GM18909 (cell line): ENCODE results near the gene RNF6.
"Not testable (repeated sequence)": the region's sequence is repeated elsewhere in the genome, so short reads cannot be mapped to it uniquely, and the experiment has no call there.

Experiments
- ATAC-seq: cut with Tn5 transposase; IDR thresholded peaks from one replicate; pipeline ENCODE4 v1.9.1; 2021; ENCODE audit warnings: mild to moderate bottlenecking; ENCODE audit not compliant: unreplicated experiment, poor library complexity

The RNF6 gene

DNA sequence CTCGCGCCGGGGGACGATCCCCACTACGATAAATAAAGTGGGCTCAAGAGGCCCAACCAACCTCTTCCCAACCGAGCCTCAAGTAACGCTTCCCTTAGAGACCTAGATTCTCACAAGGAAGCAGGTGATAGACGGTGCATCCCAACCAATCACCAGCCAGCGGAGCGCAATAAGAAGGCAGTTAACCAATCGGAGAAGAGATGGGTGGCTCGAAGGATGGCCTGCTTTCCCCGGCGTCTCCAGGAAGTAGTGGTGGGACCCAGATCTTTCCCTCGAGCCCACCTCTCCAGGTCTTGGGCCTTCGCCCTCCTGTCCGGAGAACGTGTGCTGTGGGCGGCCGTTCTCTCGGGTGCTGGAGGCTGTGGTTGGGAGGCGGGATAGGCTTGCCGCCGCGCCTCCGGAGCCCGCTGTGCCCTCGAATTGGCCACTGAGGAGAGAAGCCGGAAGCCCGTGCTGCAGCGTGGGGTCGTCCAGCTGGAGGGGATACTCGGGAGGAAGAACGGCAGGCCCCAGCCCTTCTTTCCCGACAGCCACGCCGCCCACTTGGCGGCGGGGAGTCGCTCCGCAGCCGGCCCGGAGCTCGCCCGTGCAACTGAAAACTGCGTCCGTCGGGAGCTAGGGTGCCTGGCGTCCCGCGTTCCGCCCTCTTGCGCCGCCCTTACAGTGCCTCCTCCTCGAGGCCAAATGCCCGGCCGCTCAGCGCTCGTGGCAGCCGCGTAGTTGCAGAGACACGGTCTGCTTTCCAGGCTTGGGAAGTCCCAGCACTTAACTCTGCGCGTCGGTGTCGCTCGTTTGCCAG is at the start of gene RNF6:
Gene RNF6 (minus strand): TSS at position 594 of the 799 bp plus-strand sequence. CDS start 2,665 bp downstream, outside the sequence.
- ATAC-seq = peak; percentile 96

DNA sequence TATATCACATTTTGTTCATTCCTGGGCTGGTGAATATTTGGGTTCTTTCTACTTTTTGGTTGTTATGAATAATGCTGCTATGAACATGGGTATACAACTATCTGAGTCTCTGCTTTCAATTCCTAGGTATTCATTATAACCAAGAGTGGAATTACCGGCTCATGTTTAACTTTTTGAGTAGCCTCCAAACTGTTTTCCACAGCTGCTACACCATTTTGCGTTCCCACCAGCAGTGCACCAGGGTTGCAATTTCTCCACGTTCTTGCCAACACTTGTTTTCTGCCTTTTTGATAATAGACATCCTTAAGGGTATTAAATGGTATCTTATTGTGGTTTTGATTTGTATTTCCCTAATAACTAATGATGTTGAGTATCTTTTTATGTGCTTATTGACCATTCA is 48.6 kb upstream of the RNF6 start:
- no peak for ATAC-seq

DNA sequence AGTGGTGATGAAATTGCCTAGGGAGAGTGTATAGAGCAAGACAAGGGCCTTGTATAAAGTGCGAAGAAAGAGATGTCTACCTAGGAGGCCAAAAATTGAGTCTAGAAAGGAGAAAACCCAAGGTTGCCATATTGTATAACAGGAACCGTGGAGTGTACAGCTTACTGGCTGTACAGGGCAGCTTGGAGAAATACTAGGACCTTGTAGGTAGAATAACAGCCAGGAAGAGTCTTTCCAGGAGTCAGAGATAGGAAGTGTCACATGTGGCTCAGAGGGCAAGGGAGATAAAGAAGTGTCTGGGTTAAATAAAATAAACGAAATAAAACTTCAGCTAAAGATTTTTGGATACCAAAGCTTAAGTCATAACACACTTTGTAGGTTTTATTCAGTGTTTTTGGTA is 44.2 kb upstream of the RNF6 start:
- ATAC-seq = no peak

DNA sequence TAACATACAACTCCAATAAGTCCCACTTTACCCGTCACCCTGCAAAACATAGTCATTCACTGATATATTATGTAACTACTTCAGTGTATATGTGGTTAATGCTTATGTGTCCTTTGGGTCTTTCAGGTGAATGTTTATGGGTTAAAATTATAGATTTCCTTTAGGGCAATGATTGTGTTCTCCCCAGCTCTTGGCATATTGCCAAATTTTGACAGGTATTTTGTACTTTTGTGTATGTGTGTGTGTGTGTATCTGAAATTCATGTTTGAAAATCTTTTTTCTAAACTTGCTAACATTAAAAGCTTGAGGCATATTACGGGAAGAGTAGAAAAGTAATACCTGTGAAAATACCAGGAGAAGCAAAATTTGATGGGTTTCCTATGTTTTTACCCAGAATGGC is 40.0 kb upstream of the RNF6 start:
- no peak for ATAC-seq

DNA sequence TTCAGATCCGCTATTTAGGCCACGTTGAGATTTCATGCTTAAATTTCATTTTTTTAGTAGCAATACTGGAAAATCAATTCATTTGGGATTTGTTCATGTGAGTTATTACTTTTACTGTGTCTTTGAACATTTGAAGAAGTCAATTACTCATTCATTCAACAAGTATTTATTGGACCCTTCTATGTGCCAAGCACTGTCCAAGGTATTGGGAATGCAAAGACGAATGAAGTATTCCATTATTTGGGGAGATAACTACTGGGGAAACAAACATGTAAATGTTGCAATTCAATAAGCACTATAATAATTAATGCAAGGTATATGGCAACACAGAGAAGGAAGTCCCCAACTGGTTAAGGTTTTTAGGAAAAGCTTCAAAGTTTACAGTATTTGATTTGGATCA is 37.5 kb upstream of the RNF6 start:
- no peak for ATAC-seq

DNA sequence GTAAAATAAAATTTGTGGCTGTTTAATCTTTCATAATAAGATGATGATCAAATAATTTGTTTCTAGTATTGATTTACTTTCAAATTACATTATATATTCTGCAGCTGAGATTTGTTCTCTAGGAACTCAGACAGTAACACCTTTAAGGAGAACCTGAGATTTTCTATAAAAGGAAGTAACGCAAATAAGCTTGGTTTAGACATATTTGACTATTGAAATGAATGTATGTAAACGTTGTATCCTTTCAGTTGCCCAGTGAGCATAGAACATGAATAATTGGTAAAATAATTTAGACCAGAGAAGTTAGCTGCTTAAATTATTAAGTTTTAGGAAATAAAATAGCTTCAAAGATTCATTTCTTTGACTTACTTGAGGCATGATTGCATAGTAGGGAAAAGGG is 34.9 kb upstream of the RNF6 start:
- ATAC-seq = no peak

DNA sequence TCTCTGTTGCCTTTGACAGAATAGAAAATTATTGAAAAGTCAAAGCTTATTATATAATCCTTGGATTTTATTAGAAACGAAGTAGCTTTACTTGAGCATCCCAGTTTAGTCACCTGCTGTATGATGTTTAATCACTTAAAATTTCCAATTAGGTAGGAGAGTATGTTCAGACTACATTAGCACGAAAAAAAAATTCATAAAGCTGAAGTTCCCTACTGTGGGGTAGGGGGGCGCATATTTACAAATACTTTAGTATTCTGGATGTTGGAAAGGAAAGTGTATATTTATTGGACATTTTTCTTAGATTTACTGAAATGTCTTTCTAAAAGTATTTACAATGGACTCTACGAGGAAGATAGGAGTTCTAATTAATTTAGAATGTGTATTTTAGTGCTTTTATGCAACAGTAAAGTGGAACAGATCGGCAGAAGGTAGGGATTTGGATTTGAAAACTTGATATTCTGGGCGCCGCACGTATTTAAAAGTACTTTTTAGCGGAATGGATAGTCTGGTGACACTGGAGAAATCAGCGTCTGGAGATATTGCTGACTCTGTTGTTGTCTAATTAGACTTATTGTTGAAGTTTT is 33.7 kb upstream of the RNF6 start:
- ATAC-seq = no peak

DNA sequence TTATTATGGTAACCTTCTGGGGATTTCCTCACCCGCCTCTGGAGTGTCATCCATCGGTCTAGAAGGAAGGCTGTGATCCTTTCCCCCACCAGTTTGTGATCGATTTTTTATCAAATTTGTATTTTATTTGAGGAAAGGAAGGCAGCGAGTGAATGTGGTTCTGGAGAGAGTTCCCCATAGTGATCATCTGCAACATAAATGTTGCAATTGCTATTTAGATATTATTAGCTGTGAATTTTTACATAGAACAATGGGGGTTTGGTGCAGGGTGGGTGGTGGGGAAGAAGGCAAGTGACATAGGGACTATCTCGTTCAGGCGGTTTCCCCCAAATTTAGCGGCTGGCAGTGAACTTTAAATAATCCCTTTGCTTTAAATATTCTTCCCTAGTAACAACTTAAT is 33.0 kb upstream of the RNF6 start:
- no peak for ATAC-seq

DNA sequence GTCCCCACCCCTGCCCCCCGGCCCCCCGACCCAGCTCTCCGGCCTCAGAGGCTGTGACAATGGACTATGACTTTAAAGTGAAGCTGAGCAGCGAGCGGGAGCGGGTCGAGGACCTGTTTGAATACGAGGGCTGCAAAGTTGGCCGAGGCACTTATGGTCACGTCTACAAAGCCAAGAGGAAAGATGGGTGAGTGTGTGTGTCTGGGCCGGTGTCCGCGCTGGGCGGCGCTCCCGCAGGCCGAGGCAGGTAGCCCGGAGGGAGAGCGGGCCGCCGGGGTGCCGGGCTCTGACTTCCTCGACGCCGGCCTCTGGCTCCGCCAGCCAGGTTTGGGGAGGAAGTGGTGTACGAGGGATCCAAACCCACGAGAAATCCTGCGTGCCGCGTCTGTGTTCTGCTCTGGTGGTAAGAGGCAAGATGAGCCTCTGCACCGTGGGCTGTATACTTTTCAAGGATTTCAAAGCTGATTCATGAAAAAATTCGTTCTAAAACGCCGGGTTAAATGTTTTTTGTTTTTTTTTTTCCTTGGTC is 32.5 kb upstream of the RNF6 start:
- ATAC-seq = peak; percentile 41

DNA sequence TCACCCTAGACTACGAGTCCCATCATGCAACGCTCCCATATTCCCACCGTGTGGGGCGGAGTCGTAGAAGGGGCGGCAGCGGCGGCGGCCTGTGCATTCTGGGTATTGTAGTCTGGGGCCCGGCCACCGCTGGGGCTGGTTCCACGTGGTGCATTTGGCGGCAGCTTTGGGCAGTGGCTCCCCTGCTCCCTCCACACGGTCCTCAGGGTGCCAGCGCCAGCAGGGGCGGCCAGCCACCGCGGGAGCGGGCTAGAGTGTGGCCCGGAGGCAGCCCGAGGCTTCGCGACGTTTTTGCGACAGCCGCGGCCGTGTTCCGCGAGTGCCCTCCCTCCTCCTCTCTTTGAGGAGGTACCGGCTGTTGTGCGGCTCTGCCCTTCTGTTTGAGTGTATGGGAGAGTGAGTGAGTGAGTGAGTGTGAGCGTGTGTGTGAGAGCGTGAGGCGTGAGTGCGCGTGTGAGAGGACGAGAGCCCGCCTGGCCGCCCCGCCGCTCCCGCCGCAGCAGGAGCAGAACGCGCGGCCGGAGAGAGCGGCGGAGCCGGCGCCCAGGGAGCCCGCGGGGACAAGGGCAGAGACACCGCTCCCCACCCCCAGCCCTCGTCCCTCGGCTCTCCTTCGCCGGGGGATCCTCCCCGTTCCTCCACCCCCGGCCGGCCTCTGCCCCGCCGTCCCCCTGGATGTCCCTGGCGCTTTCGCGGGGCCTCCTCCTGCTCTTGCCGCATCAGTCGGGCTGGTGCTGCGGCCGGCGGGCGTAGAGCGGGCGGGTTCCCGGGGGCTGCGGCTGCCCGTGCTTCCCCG is 31.9 kb upstream of the RNF6 start, which contains the start of gene CDK8:
Gene CDK8 (plus strand): TSS at position 343 of the 796 bp plus-strand sequence. CDS start 513 bp downstream, outside the sequence.
- peak; percentile 89 for ATAC-seq

DNA sequence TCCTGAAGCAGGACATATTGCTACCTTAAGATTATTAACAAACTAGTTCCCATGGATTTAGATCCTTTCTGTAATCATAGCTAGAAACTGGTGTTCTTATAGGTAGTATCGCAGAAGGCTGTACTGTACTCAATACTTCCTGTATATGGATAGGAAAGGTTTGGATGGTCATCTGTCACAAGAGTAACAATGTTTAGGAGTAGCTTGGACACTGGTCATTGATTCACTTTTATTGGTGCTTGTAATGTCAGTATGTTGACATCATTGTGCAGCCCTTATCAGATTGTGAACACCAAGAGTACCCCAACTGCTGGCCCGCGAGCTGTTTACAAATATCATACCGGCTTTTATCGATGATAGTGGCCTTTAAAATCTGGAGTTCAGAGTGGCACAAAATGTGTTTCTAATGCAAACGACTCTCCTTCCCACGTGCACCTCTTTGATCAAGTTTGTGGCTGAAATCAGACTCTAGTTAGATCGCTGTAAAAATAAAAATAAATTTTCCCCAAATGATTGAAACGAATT is 31.2 kb upstream of the RNF6 start:
- no peak for ATAC-seq

DNA sequence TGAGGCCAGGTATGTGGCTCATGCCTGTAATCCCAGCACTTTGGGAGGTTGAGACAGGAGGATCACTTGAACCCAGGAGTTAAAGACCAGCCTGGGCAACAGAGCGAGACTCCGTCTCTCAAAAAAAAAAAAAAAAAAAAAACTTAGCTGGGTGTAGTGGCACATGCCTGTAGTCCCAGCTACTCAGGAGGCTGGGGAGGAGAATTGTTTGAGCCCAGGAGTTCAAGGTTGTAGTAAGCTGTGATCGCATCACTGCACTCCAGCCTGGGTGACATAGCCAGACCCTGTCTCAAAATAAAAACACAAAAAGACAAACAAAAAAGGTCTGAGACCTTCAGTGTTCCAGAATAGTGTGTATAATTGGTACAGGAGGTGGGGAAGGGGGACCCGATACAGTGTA is 29.9 kb upstream of the RNF6 start:
- not testable (repeated sequence) for ATAC-seq

DNA sequence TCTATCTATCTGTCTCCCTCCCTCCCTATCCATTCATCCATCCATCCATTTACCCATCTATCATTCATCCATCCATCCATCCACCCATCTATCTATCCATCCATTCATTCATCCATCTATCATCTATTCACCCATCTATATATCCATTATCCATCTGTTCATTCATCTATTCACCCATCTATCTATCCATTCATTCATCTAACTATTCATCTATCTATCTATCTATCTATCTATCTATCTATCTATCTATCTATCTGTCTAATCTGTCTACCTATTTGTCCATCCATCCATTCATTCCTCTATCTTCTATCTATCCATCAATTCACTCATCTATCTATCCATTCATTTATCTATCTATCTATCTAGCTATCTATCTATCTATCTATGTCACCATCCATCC is 27.4 kb upstream of the RNF6 start:
- ATAC-seq = no peak

DNA sequence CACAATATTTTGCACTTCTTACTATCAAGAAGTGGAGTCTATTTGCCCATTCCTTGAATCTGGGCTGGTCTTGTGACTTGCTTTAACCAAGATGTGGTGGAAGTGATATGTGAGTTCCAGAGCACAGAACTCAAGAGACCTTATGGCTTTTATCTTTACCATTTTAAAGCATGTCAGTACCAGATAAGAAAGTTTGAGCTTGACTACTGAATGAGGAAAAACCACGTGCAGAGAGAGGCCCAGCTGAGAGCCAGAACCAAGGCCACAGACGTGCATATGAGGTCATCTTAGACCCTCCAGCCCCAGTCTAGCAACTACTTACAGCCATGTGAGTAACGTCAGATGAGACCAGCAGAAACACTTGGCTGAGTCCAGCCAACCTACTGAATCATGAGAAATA is 25.5 kb upstream of the RNF6 start:
- ATAC-seq = no peak

DNA sequence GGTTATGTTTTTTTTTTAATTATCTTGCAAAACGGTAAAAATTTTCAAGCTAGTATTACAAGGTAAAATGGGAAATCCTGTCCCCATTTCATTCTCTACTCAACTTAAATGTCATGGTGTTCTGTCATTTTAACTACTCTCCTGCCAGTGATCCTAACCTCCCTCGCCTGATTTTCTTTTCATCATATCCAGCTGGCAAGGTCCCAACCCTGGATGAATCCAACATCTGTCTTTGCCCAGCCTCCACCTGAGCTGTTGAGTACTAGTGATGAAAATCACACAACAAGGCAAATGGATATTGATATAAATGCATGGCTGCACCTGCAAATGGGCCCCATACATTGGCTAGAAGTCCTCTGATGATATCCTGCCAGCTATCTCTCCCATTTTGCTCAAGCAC is 24.9 kb upstream of the RNF6 start:
- no peak for ATAC-seq

DNA sequence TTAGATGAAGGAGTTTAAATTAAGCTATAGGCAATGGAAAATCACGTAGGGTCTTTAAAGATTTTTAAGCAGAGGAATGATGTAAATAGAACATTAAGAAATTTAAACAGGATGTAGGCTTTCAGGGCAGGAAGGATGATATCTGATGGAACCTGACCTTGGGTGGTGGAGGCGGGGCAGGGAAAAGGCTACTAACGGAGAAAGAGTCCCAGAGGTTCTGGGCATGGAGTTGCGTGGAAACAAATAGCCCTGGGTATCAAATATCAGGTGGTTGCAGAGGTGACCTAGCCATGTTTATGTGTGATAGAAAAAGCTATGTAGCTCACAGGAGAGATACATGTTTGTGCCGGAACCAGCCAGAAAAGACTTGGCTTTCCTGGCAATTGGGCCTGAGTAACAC is 24.0 kb upstream of the RNF6 start:
- ATAC-seq = no peak

DNA sequence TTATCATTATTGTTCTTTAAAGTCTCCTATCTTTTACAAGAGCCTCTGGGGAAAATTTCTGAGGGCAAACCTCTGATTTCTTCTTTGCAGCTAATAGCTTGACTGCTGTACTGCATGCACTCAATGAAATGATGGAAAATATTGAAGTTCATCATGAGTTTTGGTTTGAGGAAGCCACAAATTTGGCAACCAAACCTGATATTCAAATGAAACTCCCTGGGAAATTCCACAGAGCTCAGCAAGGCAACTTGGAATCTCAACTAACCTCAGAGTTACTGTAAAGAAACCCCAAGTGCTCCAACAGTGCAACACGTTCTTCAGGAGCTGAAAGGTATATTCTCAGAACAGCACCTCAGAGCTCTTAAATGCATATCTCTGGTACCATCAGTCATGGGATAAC is 14.2 kb upstream of the RNF6 start:
- ATAC-seq = no peak

DNA sequence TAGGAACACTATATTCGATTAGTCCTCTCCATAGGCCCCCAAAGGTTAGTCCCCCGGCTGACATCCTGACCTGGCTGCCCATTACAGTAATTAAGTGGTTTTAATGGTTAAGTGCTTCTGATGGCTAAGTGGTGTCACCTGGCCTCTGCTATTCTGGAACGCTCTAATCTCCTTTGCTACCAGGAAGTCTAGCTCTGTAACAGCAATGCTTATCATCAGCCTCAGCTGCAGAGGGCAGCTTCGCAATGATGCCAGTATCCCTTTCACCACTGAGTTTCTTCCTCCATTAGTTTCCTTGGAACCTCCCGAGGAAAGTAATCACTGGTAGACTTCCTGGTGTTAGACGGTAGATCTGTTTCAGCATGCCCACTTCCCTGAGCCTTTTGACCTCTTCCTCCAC is 8.6 kb upstream of the RNF6 start:
- no peak for ATAC-seq

DNA sequence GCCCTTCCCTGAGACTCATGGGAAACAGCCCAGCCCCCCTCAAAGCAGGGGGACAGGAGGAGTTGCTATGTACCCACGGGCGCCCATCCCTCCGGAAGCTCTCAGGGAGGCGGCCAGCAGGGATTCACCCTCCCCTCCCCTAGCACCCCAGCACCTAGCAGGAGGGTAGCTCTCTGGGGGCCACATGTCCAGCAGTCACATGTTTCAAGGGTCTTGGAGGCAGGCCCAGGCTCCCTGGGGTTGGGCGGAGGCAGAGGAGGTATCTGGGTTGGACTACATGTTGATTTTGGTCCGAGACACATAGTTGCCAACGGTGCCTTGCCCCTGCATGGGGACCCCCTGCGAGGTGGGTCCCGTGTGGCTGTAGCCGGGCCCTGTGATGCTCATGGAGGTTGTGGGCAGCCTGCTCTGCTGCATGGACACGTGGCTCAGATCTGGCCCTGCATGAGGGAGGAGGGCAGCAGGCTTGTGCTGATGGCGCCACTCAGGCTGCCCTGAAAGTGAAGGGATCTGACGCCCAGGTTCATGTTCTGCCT is 7.0 kb upstream of the RNF6 start:
- no peak for ATAC-seq

DNA sequence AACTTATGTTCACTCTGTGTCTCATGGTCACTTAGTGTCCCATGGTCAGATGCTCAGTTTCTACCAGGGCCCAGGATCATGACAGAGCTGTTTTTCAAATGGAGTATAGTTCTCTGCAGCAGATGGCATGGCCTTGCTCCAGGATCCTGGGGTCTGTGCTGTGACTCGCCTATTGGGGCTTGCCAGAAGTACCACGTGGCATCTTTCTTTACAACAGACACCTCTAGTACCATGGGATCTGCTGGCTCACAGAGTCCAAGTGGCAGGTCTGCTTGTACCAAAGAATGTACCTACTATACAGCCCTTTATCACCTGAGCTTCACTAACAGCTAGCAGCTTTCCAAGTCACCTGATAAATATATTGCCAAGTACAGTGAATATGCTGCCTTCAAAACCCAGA is 6.0 kb upstream of the RNF6 start:
- no peak for ATAC-seq
